ENCODE measurements around the gene LIPT2. TPM values are rescaled to one million over a fixed set of nuclear protein-coding genes. Genes with fewer than 3 reads are reported as not detected.

The LIPT2 gene
- total RNA-seq, 1 experiment from 2014 or later: 9.3 TPM

- no peak overlapping the region for H3K27ac Mint-ChIP-seq
- POLR2A ChIA-PET: interaction anchor here (0.6 to 1.8 kb wide), 3 partner anchors 44 to 131 kb away, joined by 3 to 9 read pairs (median 7); partner anchors contain the start of genes LIPT2 and PGM2L1
- H3K36me3 Mint-ChIP-seq: no peaks in the 10 kb centered on the region
- no peak for DNase-seq (ENCODE audit: low spot score)
- H3K27me3 Mint-ChIP-seq (ENCODE audit: low read depth): no peaks in the 10 kb centered on the region; the same call in 1 of the 2 replicates
- CTCF ChIA-PET: interaction anchor here (0.6 to 8.6 kb wide), 62 partner anchors 9 to 486 kb away, joined by 3 to 212 read pairs (median 4); partner anchors contain the start of genes C2CD3, KCNE3, LIPT2 and PGM2L1
- peak; percentile 82 for ATAC-seq
- peaks cover 6% of the 10 kb centered on the region for H3K4me1 Mint-ChIP-seq
- H3K4me3 Mint-ChIP-seq: no peak overlapping the region
- no peaks in the 10 kb centered on the region for H3K9me3 Mint-ChIP-seq
- TF ChIP-seq ZNF671 (CRISPR knock-in tag; IDR thresholded peaks at IDR 0.05): no peak
- TF ChIP-seq, protein P1, sequence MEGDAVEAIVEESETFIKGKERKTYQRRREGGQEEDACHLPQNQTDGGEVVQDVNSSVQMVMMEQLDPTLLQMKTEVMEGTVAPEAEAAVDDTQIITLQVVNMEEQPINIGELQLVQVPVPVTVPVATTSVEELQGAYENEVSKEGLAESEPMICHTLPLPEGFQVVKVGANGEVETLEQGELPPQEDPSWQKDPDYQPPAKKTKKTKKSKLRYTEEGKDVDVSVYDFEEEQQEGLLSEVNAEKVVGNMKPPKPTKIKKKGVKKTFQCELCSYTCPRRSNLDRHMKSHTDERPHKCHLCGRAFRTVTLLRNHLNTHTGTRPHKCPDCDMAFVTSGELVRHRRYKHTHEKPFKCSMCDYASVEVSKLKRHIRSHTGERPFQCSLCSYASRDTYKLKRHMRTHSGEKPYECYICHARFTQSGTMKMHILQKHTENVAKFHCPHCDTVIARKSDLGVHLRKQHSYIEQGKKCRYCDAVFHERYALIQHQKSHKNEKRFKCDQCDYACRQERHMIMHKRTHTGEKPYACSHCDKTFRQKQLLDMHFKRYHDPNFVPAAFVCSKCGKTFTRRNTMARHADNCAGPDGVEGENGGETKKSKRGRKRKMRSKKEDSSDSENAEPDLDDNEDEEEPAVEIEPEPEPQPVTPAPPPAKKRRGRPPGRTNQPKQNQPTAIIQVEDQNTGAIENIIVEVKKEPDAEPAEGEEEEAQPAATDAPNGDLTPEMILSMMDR (IDR thresholded peaks at IDR 0.05): peak; percentile 40; the same call in 1 of the 2 replicates
Measured at GRCh38 chr11:74449369-74449931, 44.1 kb downstream of the LIPT2 start.

GRCh38 chr11:74447720-74448119 lies 45.8 kb downstream of the LIPT2 start:
- CTCF ChIA-PET: interaction anchor here (1.1 to 8.6 kb wide), 4 partner anchors 46 to 192 kb away, joined by 3 to 212 read pairs (median 4); partner anchors contain the start of genes LIPT2 and PGM2L1

GRCh38 chr11:74446532-74446938 lies 47.0 kb downstream of the LIPT2 start:
- no peak overlapping the region for H3K4me3 Mint-ChIP-seq
- ATAC-seq (no peak), DNase-seq (ENCODE audit: low spot score) (no peak)
- no peaks in the 10 kb centered on the region for H3K36me3 Mint-ChIP-seq
- no peaks in the 10 kb centered on the region for H3K27me3 Mint-ChIP-seq (ENCODE audit: low read depth)
- H3K9me3 Mint-ChIP-seq: no peaks in the 10 kb centered on the region
- H3K4me1 Mint-ChIP-seq: peaks cover 17% of the 10 kb centered on the region
- ChIA-PET POLR2A (no interaction called here), CTCF (interaction anchor here (0.5 kb wide), 1 partner anchor 698 kb away, joined by 4 read pairs; no protein-coding TSS in a partner anchor)
- TF ChIP-seq TP53 (CRISPR knock-in tag; IDR thresholded peaks at IDR 0.05) (no peak), ETV6 (CRISPR knock-in tag; IDR thresholded peaks at IDR 0.05) (no peak)
- no peak overlapping the region for H3K27ac Mint-ChIP-seq

More at GRCh38 chr11:74447720-74448119, 45.8 kb downstream of the LIPT2 start:
- Mint-ChIP-seq H3K27me3 (ENCODE audit: low read depth) (no peaks in the 10 kb centered on the region), H3K4me1 (peaks cover 17% of the 10 kb centered on the region), H3K4me3 (no peak overlapping the region), H3K36me3 (no peaks in the 10 kb centered on the region), H3K27ac (no peak overlapping the region), H3K9me3 (no peaks in the 10 kb centered on the region)
- TF ChIP-seq TCF7 (CRISPR knock-in tag; IDR thresholded peaks at IDR 0.05; ENCODE audit: low read depth) (no peak), ZNF396 (CRISPR knock-in tag; IDR thresholded peaks at IDR 0.05; ENCODE audit: borderline replicate concordance) (no peak), SMAD3 (CRISPR knock-in tag; IDR thresholded peaks at IDR 0.05; ENCODE audit: borderline replicate concordance) (no peak), ZNF416 (CRISPR knock-in tag; IDR thresholded peaks at IDR 0.05) (no peak), ESRRA (CRISPR knock-in tag; IDR thresholded peaks at IDR 0.05; ENCODE audit: borderline replicate concordance) (no peak), NFATC4 (CRISPR knock-in tag; IDR thresholded peaks at IDR 0.05) (no peak), NR3C1 (CRISPR knock-in tag; conservative IDR thresholded peaks at IDR 0.05; ENCODE audit: low read depth) (no peak)
- TF ChIP-seq, protein P2, sequence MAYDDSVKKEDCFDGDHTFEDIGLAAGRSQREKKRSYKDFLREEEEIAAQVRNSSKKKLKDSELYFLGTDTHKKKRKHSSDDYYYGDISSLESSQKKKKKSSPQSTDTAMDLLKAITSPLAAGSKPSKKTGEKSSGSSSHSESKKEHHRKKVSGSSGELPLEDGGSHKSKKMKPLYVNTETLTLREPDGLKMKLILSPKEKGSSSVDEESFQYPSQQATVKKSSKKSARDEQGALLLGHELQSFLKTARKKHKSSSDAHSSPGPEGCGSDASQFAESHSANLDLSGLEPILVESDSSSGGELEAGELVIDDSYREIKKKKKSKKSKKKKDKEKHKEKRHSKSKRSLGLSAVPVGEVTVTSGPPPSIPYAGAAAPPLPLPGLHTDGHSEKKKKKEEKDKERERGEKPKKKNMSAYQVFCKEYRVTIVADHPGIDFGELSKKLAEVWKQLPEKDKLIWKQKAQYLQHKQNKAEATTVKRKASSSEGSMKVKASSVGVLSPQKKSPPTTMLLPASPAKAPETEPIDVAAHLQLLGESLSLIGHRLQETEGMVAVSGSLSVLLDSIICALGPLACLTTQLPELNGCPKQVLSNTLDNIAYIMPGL (CRISPR knock-in tag; IDR thresholded peaks at IDR 0.05): no peak
- TF ChIP-seq, protein P3, sequence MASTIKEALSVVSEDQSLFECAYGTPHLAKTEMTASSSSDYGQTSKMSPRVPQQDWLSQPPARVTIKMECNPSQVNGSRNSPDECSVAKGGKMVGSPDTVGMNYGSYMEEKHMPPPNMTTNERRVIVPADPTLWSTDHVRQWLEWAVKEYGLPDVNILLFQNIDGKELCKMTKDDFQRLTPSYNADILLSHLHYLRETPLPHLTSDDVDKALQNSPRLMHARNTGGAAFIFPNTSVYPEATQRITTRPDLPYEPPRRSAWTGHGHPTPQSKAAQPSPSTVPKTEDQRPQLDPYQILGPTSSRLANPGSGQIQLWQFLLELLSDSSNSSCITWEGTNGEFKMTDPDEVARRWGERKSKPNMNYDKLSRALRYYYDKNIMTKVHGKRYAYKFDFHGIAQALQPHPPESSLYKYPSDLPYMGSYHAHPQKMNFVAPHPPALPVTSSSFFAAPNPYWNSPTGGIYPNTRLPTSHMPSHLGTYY (CRISPR knock-in tag; IDR thresholded peaks at IDR 0.05): no peak
- POLR2A ChIA-PET: no interaction called here
- ATAC-seq: no peak
- no peak for DNase-seq (ENCODE audit: low spot score)
